NCI-H2081 treated with DMSO at 0.1 percent for 48 hours (cell line): Measurements from ENCODE around the gene ERF.

Experiments used
- DNase-seq: peaks from one replicate; lab custom pipeline; 2025; lab: John Stamatoyannopoulos, UW

Gene ERF

DNA sequence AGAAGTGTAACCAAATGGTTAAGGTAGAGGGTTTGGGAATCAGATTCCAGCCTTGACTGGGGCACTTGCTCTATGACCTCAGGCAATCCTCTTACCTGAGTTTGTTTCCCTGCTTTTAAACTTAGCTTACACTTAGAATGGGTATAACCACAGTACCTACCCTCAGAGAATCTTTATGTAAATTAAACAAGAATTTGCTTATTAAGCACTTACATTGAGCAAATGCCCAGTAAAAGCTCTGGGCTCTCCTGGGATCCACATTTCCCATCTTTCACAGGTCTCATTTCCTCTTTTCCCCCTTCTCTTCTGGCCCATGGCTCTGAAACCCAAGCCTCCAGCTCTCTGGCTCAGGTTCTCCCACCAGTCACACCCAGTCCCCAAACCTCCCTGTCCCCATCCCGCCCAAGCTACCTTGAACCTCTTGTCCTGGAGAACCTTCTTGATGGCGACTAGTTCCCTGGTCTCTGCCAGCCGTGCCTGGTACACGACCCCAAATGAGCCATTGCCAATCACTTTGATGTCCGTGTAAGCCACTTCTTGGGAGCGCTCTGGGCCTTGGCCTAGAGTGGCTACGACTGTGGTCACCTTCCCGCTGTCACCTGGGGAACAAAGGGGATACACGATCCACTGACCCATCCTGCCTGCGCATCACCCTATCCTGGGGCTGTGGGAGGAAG lies 15.2 kb downstream of the ERF start:
- no peak for DNase-seq

DNA sequence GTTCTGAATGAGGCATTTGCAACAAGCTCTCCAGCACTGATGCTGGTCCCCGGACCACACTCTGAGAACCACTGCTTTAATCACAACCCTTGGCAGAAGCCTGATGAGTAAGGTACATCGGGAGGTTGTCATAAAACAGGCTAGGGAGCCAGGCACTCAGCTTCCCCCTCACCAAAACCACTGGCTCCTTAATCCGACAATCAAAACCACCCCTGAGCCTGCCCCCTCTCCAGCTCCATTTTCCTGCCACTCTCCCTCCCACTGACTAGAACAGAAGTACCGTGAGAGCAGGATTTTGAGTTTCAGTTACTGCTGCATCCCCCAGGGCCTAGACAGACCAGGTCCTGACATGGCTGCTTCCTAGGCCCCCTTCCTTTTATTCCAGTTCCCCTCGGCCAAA lies 19.7 kb downstream of the ERF start:
- DNase-seq: no peak

DNA sequence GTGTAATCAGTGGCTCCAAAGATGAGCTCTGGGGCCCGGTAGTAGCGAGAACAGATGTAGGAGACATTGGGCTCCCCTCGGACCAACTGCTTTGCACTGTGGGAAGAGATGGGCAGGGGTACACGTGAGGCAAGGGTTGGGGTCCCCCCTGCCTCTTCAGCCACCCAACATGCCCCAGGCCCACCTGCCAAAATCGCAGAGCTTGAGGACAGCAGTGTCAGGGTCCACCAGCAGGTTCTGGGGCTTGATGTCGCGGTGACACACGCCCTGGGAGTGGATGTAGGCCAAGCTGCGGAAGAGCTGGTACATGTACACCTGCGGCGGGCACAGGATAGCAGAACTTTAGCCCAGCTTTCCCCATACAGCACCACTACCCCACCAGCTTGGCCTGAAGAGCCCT lies 20.6 kb downstream of the ERF start:
- DNase-seq: no peak

- no peak for DNase-seq
These were observed 21.1 kb downstream of the ERF start for GRCh38 chr19:42233678-42234292.

GRCh38 chr19:42233106-42233505 lies 21.8 kb downstream of the ERF start:
- no peak for DNase-seq

DNA sequence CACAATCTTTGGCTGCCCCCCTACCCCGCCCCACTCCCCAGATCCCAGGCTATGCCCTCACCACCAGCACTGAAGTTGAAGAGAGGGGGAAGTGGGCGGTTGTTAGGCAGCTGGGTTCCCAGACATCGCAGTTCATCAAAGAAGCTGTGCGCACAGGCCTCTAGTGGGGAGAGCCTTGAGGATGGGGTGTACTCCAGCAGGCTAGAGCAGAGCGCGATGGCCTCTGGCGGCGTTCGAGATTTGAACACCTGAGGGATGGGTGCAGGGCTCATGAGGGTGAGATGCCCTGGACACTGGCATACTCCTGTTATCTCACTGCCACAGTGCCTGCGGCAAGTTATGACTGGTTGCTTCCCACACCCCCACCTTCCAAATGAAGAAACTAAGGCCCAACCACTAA lies 22.5 kb downstream of the ERF start:
- no peak for DNase-seq

GRCh38 chr19:42230571-42230970 lies 24.4 kb downstream of the ERF start:
- no peak for DNase-seq

DNA sequence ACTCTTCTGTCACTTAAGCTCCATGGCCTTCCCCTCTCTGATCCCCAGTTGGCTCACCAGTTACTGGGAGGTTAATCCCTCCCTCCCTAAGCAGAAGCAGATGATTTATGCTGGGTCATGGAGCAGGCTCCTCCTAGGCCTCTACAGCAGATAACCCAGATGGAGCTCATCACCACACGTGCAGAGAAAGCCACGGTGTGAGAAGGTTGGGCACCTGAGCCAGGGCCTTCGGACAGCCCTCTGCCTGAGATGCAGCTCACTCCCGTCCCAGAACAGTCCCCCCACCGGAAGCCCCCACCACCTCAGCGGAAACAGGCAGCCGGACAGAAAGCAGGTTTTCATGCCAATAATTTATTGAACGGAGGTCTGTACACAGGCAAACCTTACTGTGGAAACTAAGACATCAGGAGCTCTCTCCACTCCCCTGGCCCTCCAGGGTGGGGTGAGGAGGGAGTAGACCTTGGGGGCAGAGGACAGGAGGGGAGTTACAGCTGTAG lies 25.0 kb downstream of the ERF start:
- no peak for DNase-seq

DNA sequence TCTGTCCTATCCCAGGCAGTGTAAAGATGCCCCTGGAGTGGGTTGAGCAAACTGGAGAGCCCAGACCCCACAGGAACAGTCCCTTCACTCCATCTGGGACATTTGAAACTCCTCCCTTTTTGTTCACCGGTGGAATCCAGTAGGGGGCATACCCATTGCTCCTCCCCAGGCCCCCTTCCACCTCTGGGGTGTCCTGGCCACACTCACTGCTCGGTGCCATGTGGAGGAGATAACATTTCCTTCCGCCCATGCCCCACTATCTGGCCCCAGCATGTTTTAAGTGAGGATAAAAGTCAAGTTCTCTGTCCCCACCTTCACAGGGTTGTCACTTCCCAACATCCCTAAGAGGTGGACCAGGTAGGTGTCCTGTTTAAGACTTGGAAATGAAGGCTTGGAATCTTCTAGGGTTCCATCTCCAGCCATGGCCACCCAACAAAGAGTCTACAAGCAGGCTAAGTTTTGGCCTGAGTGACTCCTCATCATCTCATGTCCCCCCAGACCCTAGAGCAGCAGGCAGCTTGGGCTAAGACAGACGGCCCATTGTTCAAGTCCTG lies 25.6 kb downstream of the ERF start:
- no peak for DNase-seq

GRCh38 chr19:42228641-42229040 lies 26.3 kb downstream of the ERF start:
- no peak for DNase-seq

GRCh38 chr19:42226886-42227285 lies 28.0 kb downstream of the ERF start:
- no peak for DNase-seq

GRCh38 chr19:42225718-42226292 lies 29.1 kb downstream of the ERF start:
- no peak for DNase-seq

GRCh38 chr19:42224940-42225717 lies 29.8 kb downstream of the ERF start:
- DNase-seq: no peak

DNA sequence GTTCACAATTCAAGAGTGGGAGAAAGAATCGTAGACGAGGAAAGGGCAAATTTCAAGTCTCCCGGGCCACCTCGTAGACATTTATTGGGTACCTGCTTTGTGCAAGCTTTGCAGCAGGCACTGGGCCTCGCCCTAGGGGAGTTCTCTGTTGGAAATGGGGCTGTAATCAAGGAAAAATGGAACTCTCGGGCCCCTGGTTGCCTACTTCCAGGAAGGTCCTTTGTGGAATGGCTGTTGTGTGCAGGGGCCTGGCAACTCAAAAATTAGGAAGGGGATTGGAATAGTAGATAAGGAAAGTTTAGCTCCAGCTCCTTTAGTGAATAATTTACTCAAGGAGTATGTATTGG lies 34.2 kb downstream of the ERF start:
- no peak for DNase-seq

DNA sequence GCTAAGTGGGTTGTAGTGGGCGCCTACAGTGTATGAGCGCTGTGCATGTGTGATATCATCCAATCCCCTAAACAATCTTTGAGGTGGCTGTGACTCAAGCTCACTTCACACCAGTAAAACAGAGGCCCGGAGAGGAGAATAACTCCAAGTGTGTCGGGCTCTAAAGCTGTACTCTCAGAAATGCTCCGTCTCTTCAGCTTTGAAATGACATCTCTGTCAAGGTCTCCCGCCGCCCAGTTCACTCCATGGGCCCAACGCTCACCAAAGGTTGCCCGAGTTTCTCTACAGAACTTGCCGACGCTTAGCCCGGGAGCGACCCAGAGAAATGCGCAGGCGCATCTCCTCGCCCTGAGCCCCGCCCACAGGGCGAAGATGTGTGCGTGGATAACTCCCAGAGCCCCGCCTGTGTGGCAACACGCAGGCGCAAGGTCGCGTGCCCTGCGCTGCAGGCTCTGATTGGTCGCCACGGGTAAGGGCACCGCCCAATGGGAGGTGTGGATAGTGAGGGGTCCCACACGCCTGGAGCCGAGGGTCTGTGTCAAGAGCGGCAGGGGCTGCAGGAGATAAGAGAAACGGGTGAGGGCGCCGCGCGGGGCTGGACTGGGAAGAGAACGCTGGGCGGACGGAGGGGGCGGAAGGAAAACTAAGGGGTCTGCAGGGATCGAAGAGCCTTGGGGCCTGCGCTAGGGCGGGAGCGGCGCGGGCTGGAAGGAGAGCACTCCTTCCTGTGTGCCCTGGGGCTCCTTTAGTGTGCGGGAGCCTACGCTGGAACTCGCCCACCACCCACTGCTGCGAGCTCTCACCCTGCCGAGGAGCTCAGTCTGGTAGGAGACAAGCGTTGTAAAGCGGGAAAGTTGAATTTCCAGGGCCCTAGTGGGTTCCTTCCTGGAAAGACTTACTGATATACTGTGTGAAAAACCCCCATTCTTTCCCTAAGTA lies 34.8 kb downstream of the ERF start, which contains the start of gene ZNF526:
TSS of gene ZNF526 (plus strand) at position 501 of the 939 bp plus-strand sequence. CDS start 4,092 bp downstream, outside the sequence.
- DNase-seq: peak; percentile 82

DNA sequence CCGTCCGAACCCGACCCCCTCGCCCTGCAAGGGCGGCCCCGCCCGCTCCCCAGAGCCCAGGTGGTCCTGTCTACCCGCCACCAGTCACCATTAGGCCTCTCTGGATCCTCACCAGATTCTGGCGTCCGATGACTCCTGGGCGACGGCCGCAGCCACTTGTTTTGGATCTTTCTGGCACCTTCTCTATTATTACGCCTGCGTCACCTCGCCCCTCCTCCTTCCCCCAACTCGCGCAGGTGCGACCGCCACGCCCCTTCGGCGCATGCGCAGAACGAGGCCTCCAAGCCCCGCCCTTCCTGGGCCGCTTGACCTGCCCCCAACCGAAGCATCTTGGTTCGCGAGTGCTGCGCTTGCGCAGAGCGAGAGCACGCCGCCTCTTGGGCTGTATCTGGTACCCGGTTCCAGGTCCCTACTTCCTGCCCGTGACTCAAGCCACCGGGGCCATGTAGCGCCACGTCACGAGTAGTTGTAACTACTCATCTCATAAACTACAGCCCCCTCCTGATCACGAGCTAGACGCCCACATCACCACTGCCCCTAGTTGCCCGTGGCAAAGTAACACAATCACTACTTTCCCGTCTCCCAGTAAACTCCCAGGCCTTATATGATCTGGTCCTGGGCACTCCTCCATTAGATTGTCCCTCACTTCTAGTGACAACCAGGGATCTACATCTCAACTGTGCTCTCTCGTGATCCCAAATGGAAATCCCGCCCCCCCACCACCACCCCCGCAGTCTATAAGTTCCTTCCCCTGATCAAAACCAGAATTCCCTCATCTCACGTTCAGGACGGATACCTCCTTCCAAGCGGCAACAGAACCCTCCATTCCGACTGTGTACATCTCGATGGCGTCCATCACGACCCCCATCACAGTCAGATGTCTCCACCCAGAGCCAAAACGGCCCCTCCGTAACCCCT lies 37.1 kb downstream of the ERF start, which contains the start of gene DEDD2:
TSS of gene DEDD2 (minus strand) at position 158 of the 918 bp plus-strand sequence. CDS start 670 bp downstream, outside the sequence.
- peak; percentile 66 for DNase-seq

GRCh38 chr19:42216653-42217519 lies 38.0 kb downstream of the ERF start:
- DNase-seq: no peak

DNA sequence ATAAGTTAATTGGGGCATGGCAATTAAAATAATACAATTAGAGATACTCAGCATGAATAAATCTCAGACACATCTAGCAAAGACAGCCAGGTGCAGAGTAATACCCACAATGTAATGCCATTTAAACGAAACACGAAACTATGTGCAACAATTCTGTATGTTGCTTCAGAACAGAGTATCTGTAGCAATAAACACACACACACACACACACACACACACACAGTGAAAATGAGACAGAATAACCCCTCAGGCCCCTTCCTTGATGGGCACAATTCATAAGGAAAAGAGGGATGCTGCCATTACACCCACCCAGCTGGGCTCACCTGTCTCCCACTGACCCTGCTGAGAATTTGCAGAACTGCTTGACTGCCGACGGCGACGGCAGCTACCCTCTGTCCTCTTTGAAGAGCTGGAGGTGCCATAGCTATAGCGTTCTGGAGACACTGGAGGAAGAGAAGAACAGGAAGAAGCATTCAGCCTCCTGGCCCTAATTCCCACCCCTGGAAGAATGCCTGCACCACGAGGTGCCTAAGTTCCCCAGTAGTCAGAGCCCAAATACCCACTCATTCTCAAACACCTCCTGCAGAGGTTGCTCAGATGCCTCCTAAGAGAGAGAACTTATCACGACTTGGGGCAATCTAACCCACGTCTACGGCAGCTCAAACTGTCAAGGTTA lies 40.0 kb downstream of the ERF start:
- no peak for DNase-seq
